H9 (cell line): Measurements from ENCODE around the gene RETREG3. TPM values are rescaled to one million over a fixed set of nuclear protein-coding genes. Genes with fewer than 3 reads are reported as not detected.

Experiments
- DNase-seq: peaks from one replicate; pipeline ENCODE4 v3.0.0-alpha.2; 2017
- H2AFZ ChIP-seq: one replicate; pipeline ENCODE4 v1.6.1; 2013; ENCODE audit warnings: mild to moderate bottlenecking, low read length, control low read depth, moderate library complexity
- H2AK5ac ChIP-seq: 2 replicates; pipeline ENCODE4 v1.6.1; 2013; ENCODE audit warnings: low read length, control low read depth, mixed read lengths; ENCODE audit not compliant: insufficient read length
- H2BK120ac ChIP-seq: one replicate; pipeline ENCODE4 v1.6.1; 2013; ENCODE audit warnings: low read depth, mild to moderate bottlenecking, low read length, control low read depth, inconsistent platforms; ENCODE audit not compliant: poor library complexity, severe bottlenecking
- H2BK12ac ChIP-seq: 2 replicates; pipeline ENCODE4 v1.6.1; 2013; ENCODE audit warnings: low read length, control low read depth, mixed read lengths, low read depth; ENCODE audit not compliant: insufficient read length
- H2BK15ac ChIP-seq: 2 replicates; pipeline ENCODE4 v1.6.1; 2013; ENCODE audit warnings: low read depth, low read length, control low read depth
- H2BK20ac ChIP-seq: one replicate; pipeline ENCODE4 v1.6.1; 2013; ENCODE audit warnings: low read depth, mild to moderate bottlenecking, low read length, control low read depth, inconsistent platforms; ENCODE audit not compliant: poor library complexity, severe bottlenecking
- H2BK5ac ChIP-seq: 2 replicates; pipeline ENCODE4 v1.6.1; 2013; ENCODE audit warnings: low read length, control low read depth, mixed read lengths; ENCODE audit not compliant: insufficient read length
- H3K14ac ChIP-seq: 2 replicates; pipeline ENCODE4 v1.6.1; 2013; ENCODE audit warnings: low read length, control low read depth; ENCODE audit not compliant: insufficient read depth
- H3K18ac ChIP-seq: 2 replicates; pipeline ENCODE4 v1.6.1; 2013; ENCODE audit warnings: low read depth, mild to moderate bottlenecking, mixed read lengths, low read length, control low read depth; ENCODE audit not compliant: insufficient read length
- H3K23ac ChIP-seq: 2 replicates; pipeline ENCODE4 v1.6.1; 2013; ENCODE audit warnings: low read length, control low read depth, mixed read lengths, low read depth; ENCODE audit not compliant: insufficient read length
- H3K23me2 ChIP-seq: 2 replicates; pipeline ENCODE4 v1.6.1; 2013; ENCODE audit warnings: low read depth, mild to moderate bottlenecking, mixed read lengths, low read length, control low read depth; ENCODE audit not compliant: insufficient read length, poor library complexity, severe bottlenecking
- H3K27ac ChIP-seq: 2 replicates; pipeline ENCODE4 v1.5.1; 2013; ENCODE audit warnings: low read length, control low read depth, mixed read lengths, low read depth; ENCODE audit not compliant: insufficient read length
- H3K27me3 ChIP-seq: 2 replicates; pipeline ENCODE4 v1.6.1; 2013; ENCODE audit warnings: low read length, control low read depth, inconsistent platforms; ENCODE audit not compliant: insufficient read depth
- H3K4ac ChIP-seq: 2 replicates; pipeline ENCODE4 v1.6.1; 2013; ENCODE audit warnings: low read depth, mild to moderate bottlenecking, control low read depth, inconsistent platforms, low read length, moderate library complexity
- H3K4me1 ChIP-seq: 2 replicates; pipeline ENCODE4 v1.6.1; 2013; ENCODE audit warnings: low read length, control low read depth, inconsistent platforms; ENCODE audit not compliant: insufficient read depth
- H3K4me2 ChIP-seq: 2 replicates; pipeline ENCODE4 v1.6.1; 2013; ENCODE audit warnings: low read length, control low read depth, mixed read lengths; ENCODE audit not compliant: insufficient read length, insufficient read depth
- H3K56ac ChIP-seq: 2 replicates; pipeline ENCODE4 v1.6.1; 2013; ENCODE audit warnings: low read depth, mild to moderate bottlenecking, mixed read lengths, low read length, control low read depth; ENCODE audit not compliant: insufficient read length
- H3K79me1 ChIP-seq: 2 replicates; pipeline ENCODE4 v1.6.1; 2013; ENCODE audit warnings: low read depth, mild to moderate bottlenecking, moderate library complexity, low read length, control low read depth, inconsistent platforms; ENCODE audit not compliant: insufficient read depth, poor library complexity, severe bottlenecking
- H3K79me2 ChIP-seq: 2 replicates; pipeline ENCODE4 v1.6.1; 2013; ENCODE audit warnings: low read length, control low read depth, inconsistent platforms; ENCODE audit not compliant: insufficient read depth
- H3K9ac ChIP-seq: 2 replicates; pipeline ENCODE4 v1.6.1; 2013; ENCODE audit warnings: low read length, control low read depth, mixed read lengths; ENCODE audit not compliant: insufficient read length; ENCODE audit errors: extremely low read depth
- H3K9me3 ChIP-seq: one replicate; pipeline ENCODE4 v1.6.1; 2013; ENCODE audit warnings: low read depth, low read length, inconsistent platforms; ENCODE audit not compliant: control insufficient read depth
- H3T11ph ChIP-seq: one replicate; pipeline ENCODE4 v1.6.1; 2013; ENCODE audit warnings: mild to moderate bottlenecking, low read length, control low read depth, inconsistent platforms
- H4K20me1 ChIP-seq: one replicate; pipeline ENCODE4 v1.6.1; 2013; ENCODE audit not compliant: control insufficient read depth, insufficient read length, insufficient read depth
- H4K5ac ChIP-seq: 2 replicates; pipeline ENCODE4 v1.6.1; 2013; ENCODE audit warnings: low read depth, mild to moderate bottlenecking, mixed read lengths, low read length, control low read depth; ENCODE audit not compliant: insufficient read length
- H4K8ac ChIP-seq: replicated peaks from 2 replicates; pipeline ENCODE4 v1.6.1; 2013; ENCODE audit warnings: low read length, control low read depth, mixed read lengths, low read depth; ENCODE audit not compliant: insufficient read length
- H4K91ac ChIP-seq: 2 replicates; pipeline ENCODE4 v1.6.1; 2013; ENCODE audit warnings: low read depth, mild to moderate bottlenecking, moderate library complexity, mixed read lengths, low read length, control low read depth; ENCODE audit not compliant: insufficient read length
- H3K27ac Mint-ChIP-seq, 3 experiments: 2 replicates in 2 of 3; 3 replicates in 1 of 3; pipeline ENCODE4 v1.8.0; 2020 to 2021; ENCODE audit warnings: mixed read lengths in 3 of 3, mild to moderate bottlenecking in 1 of 3, moderate library complexity in 1 of 3
- H3K27me3 Mint-ChIP-seq: 2 replicates; pipeline ENCODE4 v1.8.0; 2021; ENCODE audit warnings: low read depth, mild to moderate bottlenecking, moderate library complexity, mixed read lengths
- H3K36me3 Mint-ChIP-seq, 3 experiments: 2 replicates in 2 of 3; 3 replicates in 1 of 3; pipeline ENCODE4 v1.8.0; 2020 to 2021; ENCODE audit warnings: low read depth in 3 of 3, mixed read lengths in 3 of 3; ENCODE audit not compliant: insufficient read depth in 1 of 3
- H3K4me1 Mint-ChIP-seq, 2 experiments: 2 replicates each; pipeline ENCODE4 v1.8.0; 2020; ENCODE audit warnings: mixed read lengths in 2 of 2
- H3K4me3 Mint-ChIP-seq, 2 experiments: 2 replicates in 1 of 2; 3 replicates in 1 of 2; pipeline ENCODE4 v1.8.0; 2020 to 2021; ENCODE audit warnings: mild to moderate bottlenecking in 2 of 2, mixed read lengths in 2 of 2, moderate library complexity in 1 of 2
- H3K9me3 Mint-ChIP-seq, 2 experiments: 2 replicates in 1 of 2; 3 replicates in 1 of 2; pipeline ENCODE4 v1.8.0; 2020; ENCODE audit warnings: mild to moderate bottlenecking in 2 of 2, mixed read lengths in 2 of 2, moderate library complexity in 1 of 2
- CTCF ChIP-seq: fragments of 200-600 bp; sonication (generic); conservative IDR thresholded peaks from 3 replicates; pipeline ENCODE4 v1.8.0; 2021; ENCODE audit warnings: antibody characterized with exemption, mild to moderate bottlenecking
- WGBS: extraction: QIAGEN DNeasy Blood & Tissue Kit; methylation state at CpG from one replicate; pipeline ENCODE4 v1.1.7; 2013; ENCODE audit warnings: missing lambda C conversion rate, low lambda C conversion rate, mixed read lengths; ENCODE audit not compliant: insufficient read length; ENCODE audit errors: extremely low coverage; 5-methylcytosine and 5-hydroxymethylcytosine counted together
- total RNA-seq: library from RNA; stranded (reverse); gene quantifications from 2 replicates; pipeline ENCODE4 v1.2.1, GENCODE V29; 2021

Gene RETREG3
- total RNA-seq, 1 experiment from 2014 or later: 47.3 TPM

GRCh38 chr17:42642336-42642735 lies 33.2 kb upstream of the RETREG3 start:
- Histone ChIP-seq H3K4me2 (no peak overlapping the region), H3T11ph (no peak overlapping the region), H2BK5ac (no peak overlapping the region), H3K4ac (no peak overlapping the region), H3K4me1 (no peaks in the 10 kb centered on the region), H2BK15ac (no peak overlapping the region), H4K20me1 (no peaks in the 10 kb centered on the region), H3K14ac (no peak overlapping the region), H3K27ac (no peak overlapping the region), H3K27me3 (no peaks in the 10 kb centered on the region), H3K79me1 (no peaks in the 10 kb centered on the region), H3K23me2 (no peaks in the 10 kb centered on the region), H2BK120ac (no peak overlapping the region), H3K9me3 (no peaks in the 10 kb centered on the region), H4K91ac (no peak overlapping the region), H4K8ac (no peak overlapping the region), H3K18ac (no peak overlapping the region), H3K56ac (no peak overlapping the region), H3K9ac (no peak overlapping the region), H2AFZ (no peak overlapping the region), H3K23ac (no peak overlapping the region), H2BK12ac (no peak overlapping the region), H3K79me2 (no peaks in the 10 kb centered on the region), H4K5ac (no peak overlapping the region), H2BK20ac (no peak overlapping the region), H2AK5ac (no peak overlapping the region)
- H3K36me3 Mint-ChIP-seq: no peaks in the 10 kb centered on the region
- peaks cover 8 to 9% of the 10 kb centered on the region in 2 experiments for H3K4me1 Mint-ChIP-seq
- no CpG with 5 or more reads among the region's 2 CpGs for WGBS
- no peak for TF ChIP-seq CTCF
- no peak overlapping the region; a peak in 1 of 5 replicates for H3K4me3 Mint-ChIP-seq
- H3K9me3 Mint-ChIP-seq: no peaks in the 10 kb centered on the region
- peak overlapping the region in 2 of 3 experiments; percentile 76; a peak in 3 of 7 replicates for H3K27ac Mint-ChIP-seq
- DNase-seq: peak; percentile 68
- peaks cover 1% of the 10 kb centered on the region; the same call in 1 of the 2 replicates for H3K27me3 Mint-ChIP-seq
